Measurements from ENCODE around the gene EVI5L. TPM values are rescaled to one million over a fixed set of nuclear protein-coding genes. Genes with fewer than 3 reads are reported as not detected.

EVI5L gene
- total and polyA plus RNA-seq, 7 experiments from 2014 or later = 2.5 to 12.2 (median 8.3) TPM

DNA sequence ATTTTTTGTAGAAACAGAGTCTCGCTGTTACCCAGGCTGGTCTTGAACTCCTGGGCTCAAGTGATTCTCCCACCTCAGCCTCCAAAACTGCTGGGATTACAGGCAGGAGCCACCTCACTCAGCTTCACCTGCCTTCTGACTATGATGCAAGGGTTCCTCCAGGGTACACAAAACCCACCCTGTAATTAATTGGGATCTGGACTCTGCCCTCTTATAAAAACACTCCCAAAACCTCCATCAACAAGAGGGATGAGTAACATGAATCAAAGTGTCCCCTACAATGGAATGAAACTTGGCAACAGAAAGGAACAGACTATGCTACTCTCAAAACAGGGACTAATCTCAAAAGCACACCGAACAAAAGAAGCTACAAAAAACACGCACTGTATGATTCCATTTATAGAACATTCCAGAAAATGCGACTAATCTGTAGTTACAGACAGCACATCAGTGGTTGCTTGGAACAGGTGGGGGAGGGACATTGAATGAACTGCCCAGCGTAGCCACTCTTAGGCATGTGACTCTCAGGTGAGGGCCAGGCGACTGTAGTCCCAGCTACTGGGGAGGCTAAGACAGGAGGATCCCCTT, 47.3 kb downstream of the EVI5L start:
- H3K4me3 ChIP-seq (ENCODE audit: low read length) = no peak overlapping the region
- DNase-seq = no peak

GRCh38 chr19:7879111-7879807, 49.2 kb downstream of the EVI5L start:
- Histone ChIP-seq H3K9me3 (ENCODE audit: control insufficient read depth in 2 of 3, low read length in 3 of 3) (no peaks in the 10 kb centered on the region), H3K4me3 (ENCODE audit: low read length) (no peak overlapping the region), H3K27ac (ENCODE audit: low read depth, low read length) (no peak overlapping the region), H3K27me3 (ENCODE audit: control insufficient read depth in 2 of 2, insufficient read depth in 2 of 2, low read length in 2 of 2) (no peaks in the 10 kb centered on the region), H3K4me1 (ENCODE audit: control insufficient read depth in 2 of 2, insufficient read depth in 2 of 2, low read length in 2 of 2) (peaks cover 4 to 7% of the 10 kb centered on the region in 2 donors), H3K36me3 (ENCODE audit: control insufficient read depth in 2 of 3, insufficient read depth in 3 of 3, low read length in 3 of 3) (no peaks in the 10 kb centered on the region)
- H3K9me3 Mint-ChIP-seq = peaks cover 0 to 1% (median 0%) of the 10 kb centered on the region in 11 donors
- ATAC-seq (no peak), DNase-seq (no peak)
- H3K4me3 Mint-ChIP-seq = no peak overlapping the region
- peaks cover 0 to 24% (median 0%) of the 10 kb centered on the region in 5 donors for H3K27me3 Mint-ChIP-seq
- POLR2A ChIA-PET = no interaction called here
- intact Hi-C loops (cut with micrococcal nuclease) = no loop called here
- H3K27ac Mint-ChIP-seq = no peak overlapping the region
- peaks cover 0 to 7% (median 5%) of the 10 kb centered on the region in 7 donors for H3K4me1 Mint-ChIP-seq
- H3K36me3 Mint-ChIP-seq = no peaks in the 10 kb centered on the region
- CTCF ChIA-PET = interaction anchor here (0.6 to 1.1 kb wide), 2 partner anchors 10 to 932 kb away, joined by 4 to 5 read pairs; no protein-coding TSS in a partner anchor

More for the DNA sequence above, 47.3 kb downstream of the EVI5L start:
- CTCF ChIA-PET = no interaction called here
- Histone ChIP-seq H3K27me3 (ENCODE audit: control insufficient read depth in 2 of 2, insufficient read depth in 2 of 2, low read length in 2 of 2) (peaks cover 0 to 2% of the 10 kb centered on the region in 2 donors), H3K9me3 (ENCODE audit: control insufficient read depth in 2 of 3, low read length in 3 of 3) (no peaks in the 10 kb centered on the region), H3K36me3 (ENCODE audit: control insufficient read depth in 2 of 3, insufficient read depth in 3 of 3, low read length in 3 of 3) (no peaks in the 10 kb centered on the region), H3K4me1 (ENCODE audit: control insufficient read depth in 2 of 2, insufficient read depth in 2 of 2, low read length in 2 of 2) (peaks cover 4 to 9% of the 10 kb centered on the region in 2 donors), H3K27ac (ENCODE audit: low read depth, low read length) (no peak overlapping the region)
- no peak overlapping the region for H3K4me3 Mint-ChIP-seq
- H3K27me3 Mint-ChIP-seq = peaks cover 0 to 32% (median 0%) of the 10 kb centered on the region in 5 donors
- H3K9me3 Mint-ChIP-seq = no peaks in the 10 kb centered on the region
- intact Hi-C loops (cut with micrococcal nuclease) = no loop called here
- no peak overlapping the region for H3K27ac Mint-ChIP-seq
- H3K4me1 Mint-ChIP-seq = peaks cover 0 to 13% (median 5%) of the 10 kb centered on the region in 7 donors
- peaks cover 0 to 2% (median 0%) of the 10 kb centered on the region in 5 donors for H3K36me3 Mint-ChIP-seq
- POLR2A ChIA-PET = interaction anchor here (0.5 kb wide), 1 partner anchor 159 kb away, joined by 3 read pairs; no protein-coding TSS in a partner anchor
- ATAC-seq = no peak

DNA sequence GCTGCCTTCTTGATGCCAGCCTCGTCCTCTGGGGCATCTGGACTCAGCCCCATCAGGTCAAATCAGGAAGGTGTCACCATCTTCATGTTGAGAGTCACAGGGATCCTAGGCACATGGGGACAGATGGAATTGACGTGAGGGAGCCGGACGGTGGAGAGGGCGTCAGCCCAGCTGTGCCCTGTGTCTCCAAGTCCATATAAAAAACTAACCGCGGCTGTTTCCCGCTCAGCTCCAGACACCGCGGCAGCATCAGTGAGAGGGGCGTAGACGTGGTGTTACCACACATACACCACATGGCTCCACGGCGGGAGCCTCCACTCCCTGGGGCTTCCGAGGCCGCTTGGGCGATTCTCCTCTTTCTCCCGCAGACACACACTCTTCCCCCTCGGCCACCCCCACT, 49.8 kb downstream of the EVI5L start:
- Histone ChIP-seq H3K4me3 (ENCODE audit: low read length) (no peak overlapping the region), H3K27me3 (ENCODE audit: control insufficient read depth in 2 of 2, insufficient read depth in 2 of 2, low read length in 2 of 2) (no peaks in the 10 kb centered on the region), H3K9me3 (ENCODE audit: control insufficient read depth in 2 of 3, low read length in 3 of 3) (no peaks in the 10 kb centered on the region), H3K27ac (ENCODE audit: low read depth, low read length) (no peak overlapping the region), H3K36me3 (ENCODE audit: control insufficient read depth in 2 of 3, insufficient read depth in 3 of 3, low read length in 3 of 3) (no peaks in the 10 kb centered on the region), H3K4me1 (ENCODE audit: control insufficient read depth in 2 of 2, insufficient read depth in 2 of 2, low read length in 2 of 2) (peaks cover 1 to 2% of the 10 kb centered on the region in 2 donors)
- Mint-ChIP-seq H3K4me1 (peaks cover 0 to 5% (median 2%) of the 10 kb centered on the region in 7 donors), H3K4me3 (no peak overlapping the region), H3K36me3 (no peaks in the 10 kb centered on the region), H3K9me3 (peaks cover 0 to 1% (median 0%) of the 10 kb centered on the region in 11 donors), H3K27me3 (peaks cover 0 to 20% (median 0%) of the 10 kb centered on the region in 5 donors), H3K27ac (no peak overlapping the region)
- no peak for ATAC-seq
- CTCF ChIA-PET = interaction anchor here (0.6 kb wide), 1 partner anchor 932 kb away, joined by 4 read pairs; no protein-coding TSS in a partner anchor
- POLR2A ChIA-PET = no interaction called here
- intact Hi-C loops (cut with micrococcal nuclease) = no loop called here
- DNase-seq = no peak

GRCh38 chr19:7881910-7882309, 51.9 kb downstream of the EVI5L start:
- ChIA-PET CTCF (interaction anchor here (1.7 kb wide), 1 partner anchor 13 kb away, joined by 6 read pairs; no protein-coding TSS in a partner anchor), POLR2A (no interaction called here)
- H3K4me3 Mint-ChIP-seq = no peak overlapping the region
- ATAC-seq = no peak
- no peaks in the 10 kb centered on the region for H3K9me3 ChIP-seq (ENCODE audit: control insufficient read depth in 2 of 3, low read length in 3 of 3)
- H3K27me3 ChIP-seq (ENCODE audit: control insufficient read depth in 2 of 2, insufficient read depth in 2 of 2, low read length in 2 of 2) = no peaks in the 10 kb centered on the region
- no peak overlapping the region for H3K27ac Mint-ChIP-seq
- peaks cover 0 to 4% (median 0%) of the 10 kb centered on the region in 5 donors for H3K27me3 Mint-ChIP-seq
- intact Hi-C loops (cut with micrococcal nuclease) = no loop called here
- H3K36me3 Mint-ChIP-seq = no peaks in the 10 kb centered on the region
- H3K4me3 ChIP-seq (ENCODE audit: low read length) = no peak overlapping the region
- H3K27ac ChIP-seq (ENCODE audit: low read depth, low read length) = no peak overlapping the region
- peaks cover 0 to 1% (median 0%) of the 10 kb centered on the region in 11 donors for H3K9me3 Mint-ChIP-seq
- H3K36me3 ChIP-seq (ENCODE audit: control insufficient read depth in 2 of 3, insufficient read depth in 3 of 3, low read length in 3 of 3) = no peaks in the 10 kb centered on the region
- no peak for DNase-seq
- H3K4me1 Mint-ChIP-seq = peaks cover 0 to 5% (median 0%) of the 10 kb centered on the region in 7 donors
- no peaks in the 10 kb centered on the region for H3K4me1 ChIP-seq (ENCODE audit: control insufficient read depth in 2 of 2, insufficient read depth in 2 of 2, low read length in 2 of 2)

DNA sequence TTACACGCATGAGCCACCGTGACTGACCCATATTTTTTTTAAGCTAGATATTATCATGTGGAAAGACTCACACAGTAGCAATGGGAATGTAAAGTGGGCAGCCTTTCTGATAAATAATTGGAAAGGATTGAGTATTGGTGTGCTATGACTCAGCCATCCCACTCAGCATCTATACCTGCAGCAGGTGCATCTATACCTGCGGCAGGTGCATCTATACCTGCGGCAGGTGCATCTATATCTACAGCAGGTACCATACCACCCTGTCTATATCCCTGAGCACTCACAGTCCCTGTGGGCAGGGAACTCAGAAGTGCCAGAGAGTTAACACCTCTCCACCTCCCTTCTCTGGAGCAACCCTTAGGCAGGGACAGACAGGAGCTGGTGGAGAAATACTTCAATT, 53.1 kb downstream of the EVI5L start:
- peaks cover 4 to 10% (median 8%) of the 10 kb centered on the region in 5 donors for H3K27me3 Mint-ChIP-seq
- peaks cover 0 to 3% of the 10 kb centered on the region in 2 donors for H3K27me3 ChIP-seq (ENCODE audit: control insufficient read depth in 2 of 2, insufficient read depth in 2 of 2, low read length in 2 of 2)
- H3K27ac Mint-ChIP-seq = no peak overlapping the region
- no peaks in the 10 kb centered on the region for H3K9me3 ChIP-seq (ENCODE audit: control insufficient read depth in 2 of 3, low read length in 3 of 3)
- intact Hi-C loops (cut with micrococcal nuclease) = no loop called here
- POLR2A ChIA-PET = no interaction called here
- H3K27ac ChIP-seq (ENCODE audit: low read depth, low read length) = no peak overlapping the region
- ATAC-seq (no peak), DNase-seq (no peak)
- CTCF ChIA-PET = interaction anchor here (0.6 to 1.5 kb wide), 2 partner anchors 14 to 32 kb away, joined by 3 to 4 read pairs; no protein-coding TSS in a partner anchor
- no peaks in the 10 kb centered on the region for H3K4me1 ChIP-seq (ENCODE audit: control insufficient read depth in 2 of 2, insufficient read depth in 2 of 2, low read length in 2 of 2)
- H3K9me3 Mint-ChIP-seq = peaks cover 0 to 1% (median 0%) of the 10 kb centered on the region in 11 donors
- H3K36me3 ChIP-seq (ENCODE audit: control insufficient read depth in 2 of 3, insufficient read depth in 3 of 3, low read length in 3 of 3) = no peaks in the 10 kb centered on the region
- no peak overlapping the region for H3K4me3 ChIP-seq (ENCODE audit: low read length)
- peaks cover 0 to 5% (median 0%) of the 10 kb centered on the region in 7 donors for H3K4me1 Mint-ChIP-seq
- no peak overlapping the region for H3K4me3 Mint-ChIP-seq
- H3K36me3 Mint-ChIP-seq = no peaks in the 10 kb centered on the region

GRCh38 chr19:7883796-7884570, 54.0 kb downstream of the EVI5L start:
- no peak overlapping the region for H3K27ac ChIP-seq (ENCODE audit: low read depth, low read length)
- Mint-ChIP-seq H3K27ac (no peak overlapping the region), H3K4me1 (peaks cover 0 to 5% (median 0%) of the 10 kb centered on the region in 7 donors), H3K27me3 (peaks cover 5 to 12% (median 10%) of the 10 kb centered on the region in 5 donors), H3K36me3 (no peaks in the 10 kb centered on the region), H3K9me3 (peaks cover 0 to 1% (median 0%) of the 10 kb centered on the region in 11 donors), H3K4me3 (no peak overlapping the region)
- no peak overlapping the region for H3K4me3 ChIP-seq (ENCODE audit: low read length)
- no peaks in the 10 kb centered on the region for H3K9me3 ChIP-seq (ENCODE audit: control insufficient read depth in 2 of 3, low read length in 3 of 3)
- H3K27me3 ChIP-seq (ENCODE audit: control insufficient read depth in 2 of 2, insufficient read depth in 2 of 2, low read length in 2 of 2) = peaks cover 0 to 3% of the 10 kb centered on the region in 2 donors
- POLR2A ChIA-PET = no interaction called here
- H3K36me3 ChIP-seq (ENCODE audit: control insufficient read depth in 2 of 3, insufficient read depth in 3 of 3, low read length in 3 of 3) = no peaks in the 10 kb centered on the region
- CTCF ChIA-PET = interaction anchor here (1.5 kb wide), 1 partner anchor 15 kb away, joined by 4 read pairs; no protein-coding TSS in a partner anchor
- ATAC-seq (no peak), DNase-seq (no peak)
- intact Hi-C loops (cut with micrococcal nuclease) = no loop called here
- H3K4me1 ChIP-seq (ENCODE audit: control insufficient read depth in 2 of 2, insufficient read depth in 2 of 2, low read length in 2 of 2) = no peaks in the 10 kb centered on the region

All from naive thymus-derived CD4-positive, alpha-beta T cell (primary cell).